HG02571 (cell line): ENCODE data around the gene NPPC.
"Not testable (repeated sequence)": the region's sequence is repeated elsewhere in the genome, so short reads cannot be mapped to it uniquely, and the experiment has no call there.

ENCODE experiments used
- ATAC-seq: cut with Tn5 transposase; IDR thresholded peaks from one replicate; pipeline ENCODE4 v1.9.1; 2021; ENCODE audit warnings: mild to moderate bottlenecking, moderate library complexity; ENCODE audit not compliant: unreplicated experiment

NPPC gene

DNA sequence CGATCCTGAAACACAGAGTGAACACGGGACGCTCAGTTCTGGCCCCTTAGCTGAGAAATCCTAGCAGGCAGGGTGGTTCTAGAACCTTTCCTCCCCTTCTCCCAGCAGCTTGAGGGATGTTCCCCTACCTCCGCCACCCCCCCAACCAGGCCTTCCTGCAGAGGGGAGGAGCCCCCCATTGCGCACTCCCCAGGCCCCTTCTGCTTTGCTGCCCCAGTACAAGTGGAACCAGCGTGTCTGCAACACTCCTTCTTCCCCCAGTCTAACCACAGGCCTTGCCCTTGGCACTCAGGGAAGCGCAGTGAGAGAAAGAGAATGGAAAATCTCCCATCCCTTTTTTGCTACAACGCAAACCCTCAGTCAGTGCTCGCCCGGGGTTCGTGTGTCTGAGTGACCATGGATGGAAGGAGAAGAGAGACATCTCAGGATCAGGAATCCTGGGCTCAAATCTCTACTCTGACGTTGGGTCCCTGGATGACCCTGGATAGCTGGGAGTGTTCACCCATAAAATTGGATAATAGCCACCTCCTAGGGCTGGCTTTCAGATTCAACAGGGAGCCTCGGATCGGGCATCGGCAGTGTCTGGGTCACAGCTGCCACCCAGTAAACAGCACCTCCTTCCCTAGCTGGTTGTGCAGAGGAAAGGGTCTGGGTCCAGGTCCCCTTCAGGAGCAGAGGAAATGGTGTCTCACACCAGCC, 3.7 kb downstream of the NPPC start:
- ATAC-seq, result no peak

DNA sequence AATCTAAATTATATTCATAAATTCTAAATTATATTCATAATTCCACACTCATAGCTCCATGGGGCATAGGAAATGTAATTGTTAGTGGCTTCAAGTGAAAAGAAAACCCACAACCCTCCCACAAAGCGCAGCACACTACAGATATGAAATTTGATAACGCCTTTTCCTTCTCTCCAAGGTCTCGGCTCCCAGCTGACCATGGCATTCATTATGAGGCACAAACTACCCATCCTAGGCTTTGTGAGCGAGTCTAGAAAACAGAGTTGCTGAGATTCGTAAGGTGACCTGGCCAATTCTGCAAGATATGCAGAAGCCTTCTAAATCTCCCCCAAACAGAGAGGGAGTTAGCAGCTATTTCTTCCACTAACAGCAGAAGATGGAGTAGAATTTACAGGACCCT, 5.4 kb downstream of the NPPC start:
- ATAC-seq, result no peak

DNA sequence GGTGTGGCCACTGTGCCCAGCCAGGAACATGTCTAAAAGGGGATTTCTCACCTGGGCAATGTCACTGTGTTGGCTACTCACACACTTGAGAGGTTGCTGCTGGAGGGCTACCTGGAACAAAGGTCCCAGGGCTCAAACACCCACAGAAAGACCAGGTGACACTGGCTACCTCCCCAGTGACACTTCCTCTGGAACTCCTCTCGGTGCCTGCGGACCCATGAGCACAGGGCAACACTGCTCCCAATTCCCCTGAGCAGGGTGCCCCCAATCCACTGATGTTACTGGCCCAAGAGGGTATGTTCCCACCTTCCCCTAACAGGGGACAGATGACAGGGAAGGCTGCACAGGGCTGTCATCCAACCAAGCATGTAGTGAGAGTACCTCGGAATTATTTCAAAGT, 5.8 kb downstream of the NPPC start:
- no peak for ATAC-seq

DNA sequence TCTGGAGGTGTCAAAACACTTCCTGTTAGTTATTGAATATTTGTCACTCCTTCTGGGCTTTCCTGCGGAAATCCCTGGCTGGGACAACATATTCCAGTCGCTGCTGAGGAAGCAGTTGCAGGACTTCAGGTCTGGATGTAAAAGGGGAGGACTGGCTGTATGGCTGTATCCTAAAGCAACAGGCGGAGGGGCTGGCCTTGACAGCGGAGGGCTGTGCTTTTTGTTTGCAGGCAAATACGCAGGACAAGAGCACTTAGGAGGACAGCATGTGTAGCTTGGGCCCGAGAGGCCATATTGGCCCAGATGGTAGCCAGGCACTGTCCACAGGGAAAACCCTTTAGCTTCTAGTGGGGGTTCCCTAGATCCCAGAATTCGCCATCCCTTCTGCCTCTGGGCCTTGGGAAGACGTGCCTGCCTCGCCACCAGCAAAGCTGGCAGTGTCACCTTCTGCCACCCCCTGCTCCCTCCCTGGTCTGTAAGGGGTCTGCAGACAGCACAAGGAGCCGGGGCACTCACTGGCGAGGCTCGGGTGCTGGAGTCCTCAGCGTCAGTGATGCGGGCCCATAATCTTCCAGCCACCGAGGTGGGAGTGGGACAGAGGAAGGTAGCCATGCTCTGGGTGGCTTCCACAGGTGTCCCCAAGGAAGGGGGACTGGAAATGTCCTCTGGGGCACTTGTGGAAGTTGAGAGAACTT, 6.7 kb downstream of the NPPC start:
- no peak for ATAC-seq

DNA sequence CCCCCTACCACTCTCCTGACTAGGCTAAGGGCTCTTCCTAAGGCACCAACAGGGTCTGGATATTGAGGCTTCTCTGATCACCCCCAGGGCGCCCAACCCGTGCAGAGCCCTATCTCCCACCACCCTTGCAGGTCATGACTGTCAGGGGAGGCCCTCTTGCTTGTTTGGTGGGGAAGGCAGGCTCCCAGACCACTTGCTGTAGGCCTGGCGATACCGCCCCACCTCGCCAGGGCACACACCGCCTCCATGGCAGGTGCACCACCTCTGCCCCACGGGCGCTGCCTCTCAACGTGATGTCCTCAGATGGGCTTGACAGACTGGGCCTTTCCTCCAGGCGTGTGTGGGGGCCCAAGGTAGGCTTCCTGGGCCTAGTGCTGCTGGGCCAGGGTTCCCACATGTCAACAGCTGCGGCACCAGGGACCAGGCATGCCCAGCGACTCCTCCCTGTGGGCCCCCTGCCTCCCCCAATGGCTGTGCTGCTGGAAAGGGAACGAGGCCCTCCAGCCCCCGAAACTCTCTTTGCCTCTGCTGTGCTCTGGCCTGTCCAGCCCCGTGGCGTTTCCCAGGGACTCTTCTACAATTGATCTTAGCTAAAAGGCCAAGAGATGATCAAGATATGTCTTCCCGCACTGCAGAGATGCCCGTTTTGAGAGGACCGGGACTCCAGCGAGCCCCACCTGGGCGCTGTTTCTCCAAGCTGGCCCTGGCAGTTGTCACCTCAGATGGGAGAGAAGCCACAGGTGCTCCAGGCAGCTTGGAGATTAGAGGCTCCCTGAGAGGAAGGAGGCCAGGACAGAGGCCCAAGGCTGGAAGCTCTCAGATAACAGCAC, 7.5 kb downstream of the NPPC start:
- no peak for ATAC-seq

DNA sequence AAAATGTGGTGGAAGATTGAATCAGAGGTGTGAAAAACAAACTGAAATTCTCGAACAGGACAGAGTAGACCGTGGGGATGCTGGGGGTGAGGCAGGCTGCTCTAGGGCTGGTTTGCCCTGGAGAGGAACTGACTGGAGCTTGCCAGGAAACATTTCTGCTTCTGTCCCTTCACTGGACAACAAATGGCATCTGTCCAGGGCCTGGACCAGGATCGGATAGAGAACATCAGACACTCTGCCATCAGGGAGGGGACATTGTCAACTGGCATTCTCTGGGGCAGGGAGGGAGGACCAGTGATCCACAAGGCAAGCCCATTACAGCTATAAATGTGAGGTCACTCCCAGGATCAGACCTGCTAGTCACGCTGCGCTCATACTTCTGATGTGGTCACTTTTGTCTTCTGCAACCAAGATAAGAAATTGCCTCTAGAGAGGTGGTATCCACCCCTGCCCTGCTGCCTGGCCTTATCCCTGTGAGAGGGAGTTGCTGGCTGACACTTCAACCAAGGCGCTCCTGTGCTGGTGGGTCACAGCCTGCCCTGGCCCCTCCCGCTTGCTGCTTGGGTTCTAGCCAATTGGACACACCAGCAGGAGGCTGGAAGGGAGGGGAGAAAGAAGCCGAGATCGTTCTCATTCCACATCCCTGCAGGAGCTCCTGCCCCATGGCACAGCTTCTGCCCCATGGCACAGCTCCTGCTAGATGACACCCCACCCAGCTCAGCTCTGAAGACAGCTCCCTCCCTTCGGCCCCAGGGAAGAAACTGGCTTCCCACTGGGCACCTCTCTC, 8.7 kb downstream of the NPPC start:
- ATAC-seq, result no peak

DNA sequence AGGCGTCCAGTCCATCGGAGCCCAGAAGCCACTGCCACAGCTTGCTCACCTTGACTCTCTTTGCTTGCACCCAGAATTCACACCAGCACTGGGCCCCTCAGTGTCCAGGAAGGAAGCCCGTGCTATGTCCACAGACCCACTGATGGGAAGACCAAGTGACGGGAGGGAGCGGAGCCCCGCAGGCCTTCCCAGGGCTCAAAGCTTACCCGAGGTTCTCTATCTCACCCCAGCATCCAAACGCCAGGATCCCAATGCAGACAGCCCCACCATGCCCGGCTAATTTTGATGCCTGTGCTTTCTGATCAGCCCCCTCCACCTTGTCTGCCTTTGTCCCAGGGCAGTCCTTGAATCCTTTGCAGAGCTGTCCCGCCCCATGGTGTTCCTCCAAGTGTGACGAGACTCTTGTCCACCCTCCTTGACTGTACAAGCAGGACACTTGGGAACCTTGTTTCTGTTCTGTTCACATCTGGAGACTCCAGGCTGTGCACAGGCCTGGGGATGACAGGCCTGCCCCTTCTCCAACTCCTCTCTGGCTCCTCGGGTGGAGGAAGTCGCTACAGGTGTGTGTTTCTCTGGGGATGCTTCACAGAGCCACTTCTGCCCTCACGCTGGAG, 12.0 kb downstream of the NPPC start:
- ATAC-seq, result no peak

DNA sequence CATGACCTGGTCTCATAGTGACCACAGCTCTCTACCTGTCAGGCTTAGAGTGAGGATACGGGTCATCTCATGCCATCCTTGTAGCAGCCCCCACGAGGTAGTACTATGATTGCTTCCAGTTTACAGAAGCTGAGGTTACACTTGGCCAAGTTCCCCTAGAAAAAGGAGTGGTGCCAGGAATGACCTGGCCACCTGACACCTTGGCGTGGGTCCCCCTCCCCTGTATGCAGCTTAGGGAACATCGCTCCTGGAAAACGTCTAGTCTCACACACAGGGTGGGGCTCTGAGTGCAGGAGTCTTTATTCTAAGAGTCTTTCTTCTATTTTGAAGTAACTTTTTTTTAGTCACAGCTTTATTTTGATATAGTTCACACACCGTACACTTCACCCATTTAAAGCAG, 14.8 kb downstream of the NPPC start:
- ATAC-seq, result no peak

DNA sequence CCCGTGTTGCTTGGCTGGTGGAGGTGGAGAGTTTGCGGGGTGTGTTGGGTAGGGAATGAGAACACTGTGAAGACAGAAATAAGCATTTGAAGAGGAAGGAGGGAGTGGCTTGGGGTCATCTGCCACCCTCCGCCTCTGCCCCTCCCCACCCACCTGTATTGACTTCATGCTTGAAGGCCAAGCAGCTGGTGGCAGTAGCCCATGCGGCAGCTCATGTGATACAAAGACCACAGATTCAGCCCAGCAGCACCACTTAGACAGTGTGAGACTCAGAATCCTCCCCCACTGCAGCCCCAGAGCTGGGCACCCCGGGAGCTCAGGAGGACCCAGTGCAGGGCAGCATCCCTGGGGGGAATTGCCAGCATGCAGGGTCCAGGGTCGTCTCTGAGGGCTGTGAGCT, 15.4 kb downstream of the NPPC start:
- ATAC-seq, result no peak

DNA sequence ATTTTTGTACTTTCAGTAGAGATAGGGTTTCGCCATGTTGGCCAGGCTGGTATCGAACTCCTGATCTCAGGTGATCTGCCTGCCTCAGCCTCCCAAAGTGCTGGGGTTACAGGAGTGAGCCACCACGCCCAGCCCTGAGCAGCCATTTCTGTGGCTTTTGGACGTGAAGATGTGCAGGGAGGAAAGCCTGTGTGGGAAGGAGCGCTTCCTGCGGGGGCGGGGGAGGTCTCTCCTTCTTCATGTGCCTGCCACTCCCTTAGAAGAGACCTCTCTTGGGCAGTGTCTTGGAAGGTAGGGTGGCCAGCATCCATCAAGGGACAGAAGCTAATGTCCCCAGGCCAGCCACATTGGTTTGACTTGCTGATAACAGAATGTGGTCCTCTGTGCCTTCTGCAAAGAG, 16.0 kb downstream of the NPPC start:
- not testable (repeated sequence) for ATAC-seq

DNA sequence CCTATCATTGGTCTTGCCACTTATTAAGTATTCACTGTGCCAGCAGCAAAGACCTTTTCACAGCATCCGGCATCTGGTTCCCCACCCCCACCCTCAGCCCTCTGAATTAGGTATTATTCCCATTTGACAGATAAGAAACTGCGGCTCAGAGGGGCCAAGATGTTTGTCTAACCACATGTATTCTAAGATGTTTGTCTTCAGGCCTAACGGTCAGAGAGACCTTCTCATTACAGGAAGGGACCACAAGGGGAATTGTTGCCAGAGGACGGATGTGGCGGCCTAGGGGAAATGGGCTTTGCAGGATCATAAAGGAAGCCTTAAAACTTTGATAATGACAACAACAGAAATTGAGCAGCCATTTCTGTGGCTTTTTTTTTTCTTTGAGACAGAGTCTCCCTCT, 16.6 kb downstream of the NPPC start:
- no peak for ATAC-seq

DNA sequence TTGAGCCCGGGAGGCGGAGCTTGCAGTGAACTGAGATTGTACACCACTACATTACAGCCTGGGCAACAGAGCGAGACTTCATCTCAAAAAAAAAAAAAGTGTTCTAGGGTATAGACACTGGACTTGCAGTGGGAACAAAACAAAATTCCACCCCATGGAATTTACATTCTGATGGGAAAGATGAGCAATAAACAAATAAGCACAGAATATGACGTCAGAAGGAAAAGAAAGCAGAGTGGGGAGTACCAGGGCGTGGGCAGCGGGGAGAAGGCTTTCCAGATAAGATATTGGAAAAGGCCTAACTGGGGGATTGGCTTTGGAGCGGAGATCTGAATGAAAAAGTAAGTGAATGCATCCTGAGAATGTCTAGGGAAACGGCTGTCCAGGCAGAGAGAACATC, 17.6 kb downstream of the NPPC start:
- ATAC-seq, result no peak

DNA sequence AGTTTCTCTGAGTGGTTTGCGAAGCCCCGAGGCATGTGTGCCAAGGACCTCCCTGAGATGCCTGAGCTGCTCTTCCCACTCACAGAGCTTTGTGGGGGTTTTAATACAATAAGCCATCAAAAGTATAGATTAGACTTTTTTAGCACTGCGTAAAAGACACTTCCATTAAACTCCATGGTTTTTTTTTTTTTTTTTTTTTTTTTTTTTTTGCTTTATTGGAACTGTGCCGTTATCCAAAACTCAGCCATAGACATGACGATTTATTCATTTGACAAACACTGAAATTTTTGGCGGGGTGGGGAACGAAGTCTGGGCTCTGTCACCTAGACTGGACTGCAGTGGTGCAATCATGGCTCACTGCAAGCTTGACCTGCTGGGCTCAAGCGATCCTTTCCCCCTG, 18.4 kb downstream of the NPPC start:
- ATAC-seq, result no peak

DNA sequence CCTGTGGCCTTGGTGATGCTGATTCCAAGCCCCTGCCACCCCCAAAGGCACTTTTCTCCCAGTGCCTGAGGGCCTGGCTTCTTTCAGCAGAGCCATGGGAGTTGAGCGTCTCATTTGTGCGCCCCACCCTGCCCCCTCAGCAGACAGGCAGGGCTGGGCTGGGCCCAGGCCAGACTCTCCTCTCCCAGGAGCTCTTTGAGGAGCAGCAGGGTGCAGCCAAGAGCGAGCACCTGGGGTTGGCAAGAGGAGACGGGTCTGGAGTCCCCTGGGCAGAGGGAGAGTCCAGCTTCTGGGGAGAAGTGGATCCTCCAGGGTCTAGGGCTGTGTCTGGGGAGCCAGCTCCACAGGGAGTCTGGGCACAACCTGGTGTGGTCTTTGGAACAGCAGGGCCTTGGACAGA, 21.2 kb downstream of the NPPC start:
- ATAC-seq, result no peak

DNA sequence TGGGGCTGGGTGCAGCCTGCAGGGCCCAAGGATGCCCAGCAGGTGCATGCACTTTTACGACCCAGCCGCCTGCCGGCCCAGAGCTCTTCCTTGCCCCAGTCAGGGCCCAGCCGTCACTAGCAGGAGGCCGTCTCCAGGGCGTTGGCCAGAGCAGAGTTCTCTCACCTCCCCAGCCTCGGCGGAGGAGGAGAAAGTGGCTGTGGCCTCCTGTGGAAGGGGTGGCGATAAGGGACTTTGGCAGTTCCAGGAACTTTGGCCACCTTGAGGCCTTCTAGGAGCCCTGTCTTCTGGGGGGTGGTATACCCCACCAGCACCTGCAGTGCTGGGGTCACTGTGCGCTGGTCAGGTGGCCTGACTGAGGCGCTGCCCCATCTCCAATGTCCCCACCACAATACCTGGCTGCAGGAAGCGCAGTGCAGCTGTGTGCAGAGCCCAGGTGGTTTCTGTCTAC, 22.0 kb downstream of the NPPC start:
- ATAC-seq, result no peak

DNA sequence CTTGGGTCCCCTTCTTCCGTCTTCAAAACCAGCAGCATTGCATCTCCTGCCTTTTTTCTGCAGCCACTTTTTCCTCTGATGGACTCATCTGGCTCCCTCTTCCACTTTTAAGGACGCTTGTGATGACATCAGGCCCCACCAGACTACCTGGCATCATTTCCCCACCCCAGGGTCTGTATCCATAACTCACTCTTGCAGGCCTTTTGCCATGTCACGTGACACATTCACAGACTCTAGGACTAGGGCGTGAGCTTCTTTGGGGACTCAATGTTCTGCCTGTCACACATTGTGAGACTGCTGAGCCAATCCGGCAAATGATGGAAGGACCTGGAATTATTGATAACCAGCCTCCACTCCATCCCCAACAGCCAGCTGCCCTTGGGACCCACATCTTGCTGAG, 23.6 kb downstream of the NPPC start:
- no peak for ATAC-seq

DNA sequence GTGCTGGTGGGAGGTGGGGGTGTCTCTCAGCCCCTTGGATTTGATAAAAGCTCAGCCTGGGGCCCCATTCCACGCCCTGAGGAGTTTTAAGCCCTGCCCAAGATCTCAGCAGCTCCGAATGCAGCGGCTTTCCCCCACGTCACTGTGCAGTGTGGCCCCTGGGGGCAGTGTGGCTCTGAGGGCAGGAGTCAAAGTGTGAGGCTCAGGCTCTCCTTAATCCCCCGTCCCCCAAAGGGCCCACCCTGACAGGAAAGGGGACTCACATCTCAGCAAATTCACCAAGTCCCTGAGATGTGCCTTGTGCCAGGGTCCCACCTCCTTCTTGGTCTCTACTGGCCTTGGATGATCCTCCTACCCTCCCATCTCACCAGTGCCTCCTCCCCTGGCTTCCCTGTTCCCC, 25.2 kb downstream of the NPPC start:
- no peak for ATAC-seq

DNA sequence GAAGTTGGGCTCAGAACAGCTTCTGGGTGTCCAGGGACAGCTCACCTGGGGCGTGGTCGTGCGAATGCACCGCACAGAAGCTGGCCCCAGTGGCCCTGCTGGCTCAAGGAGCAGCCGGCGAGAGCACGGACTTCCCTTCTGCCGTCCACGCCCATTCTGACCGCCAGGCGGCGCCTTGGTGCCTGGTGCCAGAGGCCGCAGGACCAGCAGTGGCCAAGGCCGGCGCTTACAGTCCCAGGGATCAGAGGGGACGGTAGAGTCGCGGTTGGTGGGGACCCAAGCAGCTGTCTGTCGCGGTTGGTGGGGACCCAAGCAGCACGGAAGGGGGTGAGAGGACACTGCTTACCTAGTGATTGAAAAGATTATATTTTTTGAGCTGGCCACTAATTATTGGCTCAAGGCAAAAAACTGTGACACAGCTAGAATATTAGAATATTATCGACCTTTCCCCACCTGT, 25.7 kb downstream of the NPPC start:
- ATAC-seq, result no peak

DNA sequence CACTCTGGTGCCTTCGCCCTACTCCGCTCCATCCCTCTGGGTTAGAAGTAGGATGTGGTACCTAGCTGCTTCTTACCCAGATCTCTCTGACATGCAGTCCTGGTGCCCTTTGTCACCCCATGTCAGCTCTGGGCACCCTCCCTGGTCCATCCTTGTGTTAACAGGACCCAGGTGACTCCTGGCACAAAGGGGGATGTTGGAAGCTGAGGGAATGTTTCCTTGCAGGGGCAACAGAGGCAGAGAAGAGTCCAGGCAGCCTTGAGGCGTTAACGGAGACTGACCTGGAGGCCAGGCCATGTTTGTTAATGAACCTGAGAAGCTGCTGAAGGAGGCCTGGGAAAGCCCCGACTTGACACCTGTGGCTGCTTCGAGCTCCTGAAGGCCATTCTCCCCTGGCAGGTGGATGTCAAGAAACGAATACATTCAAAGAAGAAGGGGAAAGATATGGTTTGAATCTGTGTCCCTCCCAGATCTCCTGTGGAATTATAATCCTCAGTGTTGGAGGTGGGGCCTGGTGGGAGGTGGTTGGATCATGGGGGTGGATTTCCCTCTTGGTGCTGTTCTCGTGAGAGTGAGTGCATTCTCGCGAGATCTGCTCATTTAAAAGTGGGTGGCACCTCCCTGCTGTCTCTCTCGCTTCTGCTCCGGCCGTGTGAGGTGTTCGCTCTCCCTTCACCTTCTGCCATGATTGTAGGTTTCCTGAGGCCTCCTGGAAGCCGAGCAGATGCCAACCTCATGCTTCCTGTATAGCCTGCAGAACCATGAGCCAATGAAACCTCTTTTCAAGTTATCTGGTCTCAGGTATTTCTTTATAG, 31.4 kb downstream of the NPPC start:
- no peak for ATAC-seq

DNA sequence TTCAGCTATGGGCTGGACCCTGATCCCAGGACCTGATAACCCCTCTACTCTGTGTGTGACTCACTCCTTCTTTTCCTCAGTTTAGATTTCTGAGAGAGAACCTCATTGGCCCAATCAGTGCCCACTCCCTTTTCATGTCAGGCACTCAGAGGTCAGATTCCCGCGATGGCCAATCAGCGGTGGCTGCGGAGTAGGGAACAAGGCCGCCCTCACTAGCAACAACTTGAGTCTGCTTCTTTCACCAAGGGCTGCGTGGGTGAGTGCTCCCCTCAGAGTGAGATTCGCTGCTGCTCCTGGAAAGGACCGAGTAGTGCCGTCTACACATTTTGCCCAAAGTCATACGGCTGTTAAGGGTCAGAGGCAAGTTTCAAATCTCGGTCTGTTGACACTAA, 34.7 kb downstream of the NPPC start:
- ATAC-seq, result no peak
